Measurements from ENCODE around the gene KRTAP4-16.
"Not testable (repeated sequence)": the region's sequence is repeated elsewhere in the genome, so short reads cannot be mapped to it uniquely, and the experiment has no call there.

KRTAP4-16 gene

GRCh38 chr17:41118721-41119120 is 16.7 kb upstream of the KRTAP4-16 start:
- DNase-seq = no peak

- not testable (repeated sequence) for DNase-seq
These were observed 15.9 kb upstream of the KRTAP4-16 start, which contains the start of gene KRTAP4-11 for GRCh38 chr17:41117846-41118386. KRTAP4-11 (minus strand) TSS chr17:41118373; CDS start chr17:41118315, 58 bp downstream.

DNA sequence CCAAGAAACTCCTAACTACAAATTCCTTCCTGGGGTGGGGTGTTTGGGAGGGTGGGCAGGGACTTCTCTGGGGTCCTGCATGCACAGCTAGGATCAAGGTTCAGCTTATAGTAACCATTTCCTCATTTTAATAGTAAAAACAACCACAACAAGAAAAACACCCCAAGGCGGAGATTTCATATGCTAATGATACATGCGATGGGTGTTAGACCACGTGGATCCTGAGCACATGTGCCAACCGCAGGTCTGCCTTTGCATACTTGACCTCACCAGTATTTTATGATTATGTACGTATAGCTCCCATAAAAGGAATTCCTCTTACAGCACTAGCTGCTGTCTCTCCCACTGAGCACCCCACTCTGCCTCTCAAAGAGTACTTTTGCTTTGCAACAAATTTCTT is 14.3 kb upstream of the KRTAP4-16 start:
- DNase-seq = no peak

DNA sequence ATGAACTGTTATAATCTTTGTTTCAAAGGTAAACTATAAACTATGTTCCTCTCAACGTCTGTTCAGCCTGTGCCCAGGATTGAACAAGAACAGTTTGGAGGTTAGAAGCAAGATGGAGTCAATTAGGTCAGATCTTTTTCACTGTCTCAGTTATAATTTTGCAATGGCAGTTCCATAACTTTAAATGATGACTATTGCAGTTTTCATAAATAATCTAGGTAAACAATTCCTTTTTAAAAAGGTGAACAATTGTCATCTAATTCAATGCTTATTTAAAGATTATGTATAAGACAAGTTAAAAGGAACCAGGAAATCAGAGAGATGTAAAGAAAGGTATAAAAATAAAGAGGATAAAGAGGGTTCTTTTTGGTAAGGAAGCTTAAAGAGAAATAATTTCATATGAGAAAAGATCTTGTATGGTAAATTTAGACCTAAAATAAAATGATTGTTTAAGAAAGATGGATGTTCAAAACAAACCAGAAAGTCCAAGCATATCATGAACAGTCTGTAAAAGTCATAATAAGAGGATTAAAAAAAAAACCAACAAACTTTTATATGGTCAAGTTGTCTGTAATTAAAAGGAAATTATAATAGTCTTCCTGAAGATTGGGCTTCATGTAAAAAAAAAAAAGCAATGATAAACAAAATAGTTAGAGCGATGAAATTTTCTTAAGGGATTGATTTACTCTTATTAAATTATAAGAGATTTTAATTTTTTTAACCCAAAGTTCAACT is 9.3 kb upstream of the KRTAP4-16 start:
- no peak for DNase-seq

- not testable (repeated sequence) for DNase-seq
These were observed 6.8 kb upstream of the KRTAP4-16 start for GRCh38 chr17:41108728-41109386.

DNA sequence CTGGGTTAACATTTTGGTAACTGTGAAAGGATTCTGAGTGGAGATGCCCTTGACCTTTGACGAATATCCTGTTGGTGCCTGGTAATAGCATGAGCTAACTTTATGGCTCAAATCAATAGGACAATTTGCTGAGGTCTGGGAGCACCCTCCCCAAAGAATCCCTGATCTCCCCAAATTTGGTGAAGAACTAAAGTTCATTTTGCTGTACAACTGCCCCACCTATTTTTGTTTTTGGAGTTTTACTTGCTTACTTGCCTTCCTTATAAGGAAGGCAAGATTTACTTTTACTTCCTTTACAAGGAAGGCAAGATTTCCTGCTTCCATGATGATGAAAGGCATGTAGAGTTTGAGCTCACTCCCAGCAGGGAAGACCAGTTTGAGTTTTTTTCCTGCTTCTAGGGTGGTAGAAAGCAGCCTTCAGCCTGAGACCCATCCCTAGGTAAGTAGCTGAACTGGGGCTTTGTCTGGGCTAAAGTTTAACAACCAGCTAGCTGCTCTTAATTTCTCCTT is 6.0 kb upstream of the KRTAP4-16 start:
- DNase-seq = no peak

DNA sequence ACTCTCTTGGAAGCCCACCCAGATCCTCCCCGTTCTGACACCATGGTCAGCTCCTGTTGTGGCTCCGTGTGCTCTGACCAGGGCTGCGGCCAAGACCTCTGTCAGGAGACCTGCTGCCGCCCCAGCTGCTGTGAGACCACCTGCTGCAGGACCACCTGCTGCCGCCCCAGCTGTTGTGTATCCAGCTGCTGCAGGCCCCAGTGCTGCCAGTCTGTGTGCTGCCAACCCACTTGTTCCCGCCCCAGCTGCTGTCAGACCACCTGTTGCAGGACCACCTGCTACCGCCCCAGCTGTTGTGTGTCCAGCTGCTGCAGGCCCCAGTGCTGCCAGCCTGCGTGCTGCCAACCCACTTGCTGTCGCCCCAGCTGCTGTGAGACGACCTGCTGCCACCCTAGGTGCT is 3.3 kb upstream of the KRTAP4-16 start, which contains the start of gene KRTAP4-9:
KRTAP4-9 (plus strand) TSS at position 43 of the 400 bp plus-strand sequence; CDS start at position 43, 0 bp downstream.
- not testable (repeated sequence) for DNase-seq

- DNase-seq = not testable (repeated sequence)
These were observed 2.5 kb upstream of the KRTAP4-16 start for GRCh38 chr17:41104386-41105038.

GRCh38 chr17:41103896-41104295 is 1.9 kb upstream of the KRTAP4-16 start:
- DNase-seq = no peak

- not testable (repeated sequence) for DNase-seq
These were observed 2.1 kb downstream of the KRTAP4-16 start for GRCh38 chr17:41099682-41100480.

- DNase-seq = no peak
These were observed 3.5 kb downstream of the KRTAP4-16 start for GRCh38 chr17:41098481-41098880.

GRCh38 chr17:41098042-41098441 is 4.0 kb downstream of the KRTAP4-16 start, which contains the start of gene KRTAP4-8:
KRTAP4-8 (minus strand) TSS chr17:41098142; CDS start chr17:41098084, 58 bp downstream.
- no peak for DNase-seq

GRCh38 chr17:41096055-41096454 is 6.0 kb downstream of the KRTAP4-16 start:
- DNase-seq = no peak

- DNase-seq = not testable (repeated sequence)
These were observed 13.2 kb downstream of the KRTAP4-16 start for GRCh38 chr17:41088760-41089352.

- not testable (repeated sequence) for DNase-seq
These were observed 17.7 kb downstream of the KRTAP4-16 start, which contains the start of gene KRTAP4-7 for GRCh38 chr17:41084100-41084856. KRTAP4-7 (plus strand) TSS chr17:41084150; CDS start chr17:41084207, 57 bp downstream.

- DNase-seq = not testable (repeated sequence)
These were observed 18.6 kb downstream of the KRTAP4-16 start for GRCh38 chr17:41083427-41083826.

DNA sequence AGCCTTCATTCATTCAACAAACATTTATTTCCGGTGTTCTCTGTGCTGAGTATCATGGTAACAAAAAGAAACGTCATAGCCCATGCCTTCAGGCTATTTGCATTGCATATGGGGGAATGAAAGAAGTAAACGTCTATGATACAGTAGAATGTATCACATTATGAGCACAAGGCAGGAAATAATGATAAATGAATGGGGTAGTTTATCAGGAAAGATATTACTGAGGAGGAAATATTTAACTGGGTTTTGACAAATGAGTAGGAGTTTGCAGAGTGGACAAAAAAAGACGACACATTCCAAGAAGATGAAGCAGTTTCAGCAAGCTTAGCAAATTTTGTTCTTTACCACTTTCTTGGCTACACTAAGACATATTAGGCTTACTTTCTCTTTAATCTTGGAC is 19.4 kb downstream of the KRTAP4-16 start:
- no peak for DNase-seq

DNA sequence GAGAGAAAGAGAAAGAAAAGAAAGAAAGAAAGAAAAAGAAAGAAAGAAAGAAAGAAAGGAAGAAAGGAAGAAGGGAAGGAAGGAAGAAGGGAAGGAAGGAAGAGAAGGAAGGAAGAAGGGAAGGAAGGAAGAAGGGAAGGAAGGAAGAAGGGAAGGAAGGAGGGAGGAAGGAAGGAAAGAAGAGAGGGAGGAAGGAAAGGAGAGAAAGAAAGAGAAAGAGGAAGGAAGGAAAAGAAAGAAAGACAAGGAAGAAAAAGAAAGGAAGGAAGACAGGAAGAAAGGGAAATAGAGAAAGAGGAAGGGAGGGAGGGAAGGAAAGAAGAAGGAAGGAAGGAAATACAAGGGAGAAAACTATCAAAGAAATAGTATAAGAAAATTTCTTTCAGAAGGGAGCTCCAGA is 25.2 kb downstream of the KRTAP4-16 start:
- no peak for DNase-seq

DNA sequence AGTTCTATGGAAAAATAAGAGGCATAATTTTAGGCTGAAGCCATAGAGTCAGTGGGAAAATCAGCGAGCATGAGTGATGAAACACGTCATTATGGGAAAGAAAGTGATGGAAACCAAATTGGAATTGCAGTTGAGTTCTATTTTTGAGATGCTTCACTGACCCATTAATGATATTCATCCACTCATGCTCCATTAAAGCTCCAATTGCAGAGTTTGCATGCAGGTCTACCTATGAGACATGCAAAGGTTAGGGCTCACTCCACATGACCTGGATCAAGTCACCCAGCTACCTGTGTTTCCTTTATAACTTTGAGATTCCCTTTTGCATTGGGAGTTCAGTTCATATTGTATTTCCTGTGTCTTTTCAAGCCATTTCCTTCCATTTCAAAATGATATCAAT is 28.3 kb downstream of the KRTAP4-16 start:
- DNase-seq = no peak

GRCh38 chr17:41071606-41072360 is 30.2 kb downstream of the KRTAP4-16 start:
- no peak for DNase-seq

Data from NCI-H2171 treated with DMSO at 0.1 percent for 48 hours (cell line).